Measurements from ENCODE around the gene PDSS2. TPM values are rescaled to one million over a fixed set of nuclear protein-coding genes. Genes with fewer than 3 reads are reported as not detected.
A peak's percentile ranks its signal among the peaks of the same experiment; 100 is the strongest.

PDSS2 gene
- 7.9 TPM for polyA plus RNA-seq (2013, experiment 1 of 2)
- 10.0 TPM for polyA plus RNA-seq (2013, experiment 2 of 2)

GRCh38 chr6:107459283-107460082 is at the start of gene PDSS2:
TSS of gene PDSS2 (minus strand) at chr6:107459564. CDS start at chr6:107459285, 279 bp downstream.
- H3K4me1 ChIP-seq (ENCODE audit: control insufficient read depth, insufficient read depth, low read length, poor library complexity, severe bottlenecking): peaks cover 2% of the 10 kb centered on the region
- H3K36me3 ChIP-seq (ENCODE audit: control insufficient read depth, insufficient read depth, low read length): no peaks in the 10 kb centered on the region
- WGBS, 2 experiments (ENCODE audit: insufficient coverage in 2 of 2): 2 to 3% methylated on average over 41 to 46 of the region's 46 CpGs
- H3K4me3 ChIP-seq (ENCODE audit: extremely low read depth, insufficient read depth, low read length, poor library complexity, severe bottlenecking): peak within 1 kb of the TSS; percentile 87
- no peaks in the 10 kb centered on the region for H3K9me3 ChIP-seq (ENCODE audit: control insufficient read depth, low read length)
- H3K27ac ChIP-seq (ENCODE audit: low read depth, low read length, severe bottlenecking): peak within 1 kb of the TSS; percentile 88

- no peak overlapping the region for H3K4me3 ChIP-seq (ENCODE audit: extremely low read depth, insufficient read depth, low read length, poor library complexity, severe bottlenecking)
- H3K27ac ChIP-seq (ENCODE audit: low read depth, low read length, severe bottlenecking): no peak overlapping the region
- WGBS, 2 experiments (ENCODE audit: insufficient coverage in 2 of 2): 90 to 100% methylated on average over 1 of the region's 1 CpG
- no peaks in the 10 kb centered on the region for H3K9me3 ChIP-seq (ENCODE audit: control insufficient read depth, low read length)
- H3K4me1 ChIP-seq (ENCODE audit: control insufficient read depth, insufficient read depth, low read length, poor library complexity, severe bottlenecking): no peaks in the 10 kb centered on the region
- H3K36me3 ChIP-seq (ENCODE audit: control insufficient read depth, insufficient read depth, low read length): no peaks in the 10 kb centered on the region
Observed at GRCh38 chr6:107506145-107506544, 46.8 kb upstream of the PDSS2 start.

GRCh38 chr6:107504270-107505026 is 45.1 kb upstream of the PDSS2 start:
- Histone ChIP-seq H3K4me3 (ENCODE audit: extremely low read depth, insufficient read depth, low read length, poor library complexity, severe bottlenecking) (no peak overlapping the region), H3K4me1 (ENCODE audit: control insufficient read depth, insufficient read depth, low read length, poor library complexity, severe bottlenecking) (no peaks in the 10 kb centered on the region), H3K9me3 (ENCODE audit: control insufficient read depth, low read length) (no peaks in the 10 kb centered on the region), H3K36me3 (ENCODE audit: control insufficient read depth, insufficient read depth, low read length) (no peaks in the 10 kb centered on the region), H3K27ac (ENCODE audit: low read depth, low read length, severe bottlenecking) (no peak overlapping the region)
- WGBS, 2 experiments (ENCODE audit: insufficient coverage in 2 of 2): 82 to 100% methylated on average over 1 to 2 of the region's 4 CpGs

- H3K36me3 ChIP-seq (ENCODE audit: control insufficient read depth, insufficient read depth, low read length): no peaks in the 10 kb centered on the region
- no peak overlapping the region for H3K4me3 ChIP-seq (ENCODE audit: extremely low read depth, insufficient read depth, low read length, poor library complexity, severe bottlenecking)
- no peaks in the 10 kb centered on the region for H3K9me3 ChIP-seq (ENCODE audit: control insufficient read depth, low read length)
- no CpG with 5 or more reads among the region's 1 CpG for WGBS, 2 experiments (ENCODE audit: insufficient coverage in 2 of 2)
- H3K27ac ChIP-seq (ENCODE audit: low read depth, low read length, severe bottlenecking): no peak overlapping the region
- peaks cover 16% of the 10 kb centered on the region for H3K4me1 ChIP-seq (ENCODE audit: control insufficient read depth, insufficient read depth, low read length, poor library complexity, severe bottlenecking)
Observed at GRCh38 chr6:107496892-107497684, 37.7 kb upstream of the PDSS2 start.

GRCh38 chr6:107495971-107496370 is 36.6 kb upstream of the PDSS2 start:
- peaks cover 17% of the 10 kb centered on the region for H3K4me1 ChIP-seq (ENCODE audit: control insufficient read depth, insufficient read depth, low read length, poor library complexity, severe bottlenecking)
- no peak overlapping the region for H3K4me3 ChIP-seq (ENCODE audit: extremely low read depth, insufficient read depth, low read length, poor library complexity, severe bottlenecking)
- no peak overlapping the region for H3K27ac ChIP-seq (ENCODE audit: low read depth, low read length, severe bottlenecking)
- H3K36me3 ChIP-seq (ENCODE audit: control insufficient read depth, insufficient read depth, low read length): no peaks in the 10 kb centered on the region
- WGBS, 2 experiments (ENCODE audit: insufficient coverage in 2 of 2): 86 to 92% methylated on average over 1 to 2 of the region's 2 CpGs
- H3K9me3 ChIP-seq (ENCODE audit: control insufficient read depth, low read length): no peaks in the 10 kb centered on the region

- no peaks in the 10 kb centered on the region for H3K36me3 ChIP-seq (ENCODE audit: control insufficient read depth, insufficient read depth, low read length)
- H3K4me3 ChIP-seq (ENCODE audit: extremely low read depth, insufficient read depth, low read length, poor library complexity, severe bottlenecking): no peak overlapping the region
- WGBS, 2 experiments (ENCODE audit: insufficient coverage in 2 of 2): 81 to 83% methylated on average over 4 to 6 of the region's 7 CpGs
- no peaks in the 10 kb centered on the region for H3K9me3 ChIP-seq (ENCODE audit: control insufficient read depth, low read length)
- H3K27ac ChIP-seq (ENCODE audit: low read depth, low read length, severe bottlenecking): peak overlapping the region; percentile 16
- peaks cover 17% of the 10 kb centered on the region for H3K4me1 ChIP-seq (ENCODE audit: control insufficient read depth, insufficient read depth, low read length, poor library complexity, severe bottlenecking)
Observed at GRCh38 chr6:107495196-107495643, 35.9 kb upstream of the PDSS2 start.

GRCh38 chr6:107493158-107494057 is 34.0 kb upstream of the PDSS2 start:
- H3K9me3 ChIP-seq (ENCODE audit: control insufficient read depth, low read length): no peaks in the 10 kb centered on the region
- peaks cover 21% of the 10 kb centered on the region for H3K4me1 ChIP-seq (ENCODE audit: control insufficient read depth, insufficient read depth, low read length, poor library complexity, severe bottlenecking)
- 32 to 44% methylated on average over 6 to 9 of the region's 12 CpGs for WGBS, 2 experiments (ENCODE audit: insufficient coverage in 2 of 2)
- H3K27ac ChIP-seq (ENCODE audit: low read depth, low read length, severe bottlenecking): peak overlapping the region; percentile 59
- H3K4me3 ChIP-seq (ENCODE audit: extremely low read depth, insufficient read depth, low read length, poor library complexity, severe bottlenecking): no peak overlapping the region
- H3K36me3 ChIP-seq (ENCODE audit: control insufficient read depth, insufficient read depth, low read length): no peaks in the 10 kb centered on the region

- Histone ChIP-seq H3K4me1 (ENCODE audit: control insufficient read depth, insufficient read depth, low read length, poor library complexity, severe bottlenecking) (peaks cover 21% of the 10 kb centered on the region), H3K27ac (ENCODE audit: low read depth, low read length, severe bottlenecking) (no peak overlapping the region), H3K4me3 (ENCODE audit: extremely low read depth, insufficient read depth, low read length, poor library complexity, severe bottlenecking) (peak overlapping the region; percentile 61), H3K9me3 (ENCODE audit: control insufficient read depth, low read length) (no peaks in the 10 kb centered on the region), H3K36me3 (ENCODE audit: control insufficient read depth, insufficient read depth, low read length) (no peaks in the 10 kb centered on the region)
- WGBS, 2 experiments (ENCODE audit: insufficient coverage in 2 of 2): 25 to 61% methylated on average over 1 to 7 of the region's 14 CpGs
Observed at GRCh38 chr6:107491760-107492660, 32.6 kb upstream of the PDSS2 start.

GRCh38 chr6:107491138-107491609 is 31.8 kb upstream of the PDSS2 start:
- Histone ChIP-seq H3K36me3 (ENCODE audit: control insufficient read depth, insufficient read depth, low read length) (no peaks in the 10 kb centered on the region), H3K4me3 (ENCODE audit: extremely low read depth, insufficient read depth, low read length, poor library complexity, severe bottlenecking) (peak overlapping the region; percentile 61), H3K27ac (ENCODE audit: low read depth, low read length, severe bottlenecking) (no peak overlapping the region), H3K9me3 (ENCODE audit: control insufficient read depth, low read length) (no peaks in the 10 kb centered on the region), H3K4me1 (ENCODE audit: control insufficient read depth, insufficient read depth, low read length, poor library complexity, severe bottlenecking) (peaks cover 21% of the 10 kb centered on the region)
- WGBS, 2 experiments (ENCODE audit: insufficient coverage in 2 of 2): 0 to 2% methylated on average over 28 to 30 of the region's 38 CpGs
